Glomerular visceral epithelial cell (primary cell): Measurements from ENCODE around the gene DQX1.
A peak's percentile ranks its signal among the peaks of the same experiment; 100 is the strongest.

Experiments
- DNase-seq: peaks from one replicate; pipeline ENCODE4 v3.0.0-alpha.2; 2016; ENCODE audit errors: extremely low spot score

The DQX1 gene

GRCh38 chr2:74510272-74510671 is 15.8 kb downstream of the DQX1 start:
- no peak for DNase-seq

GRCh38 chr2:74507926-74508520 is 18.0 kb downstream of the DQX1 start:
- peak; percentile 19 for DNase-seq

DNA sequence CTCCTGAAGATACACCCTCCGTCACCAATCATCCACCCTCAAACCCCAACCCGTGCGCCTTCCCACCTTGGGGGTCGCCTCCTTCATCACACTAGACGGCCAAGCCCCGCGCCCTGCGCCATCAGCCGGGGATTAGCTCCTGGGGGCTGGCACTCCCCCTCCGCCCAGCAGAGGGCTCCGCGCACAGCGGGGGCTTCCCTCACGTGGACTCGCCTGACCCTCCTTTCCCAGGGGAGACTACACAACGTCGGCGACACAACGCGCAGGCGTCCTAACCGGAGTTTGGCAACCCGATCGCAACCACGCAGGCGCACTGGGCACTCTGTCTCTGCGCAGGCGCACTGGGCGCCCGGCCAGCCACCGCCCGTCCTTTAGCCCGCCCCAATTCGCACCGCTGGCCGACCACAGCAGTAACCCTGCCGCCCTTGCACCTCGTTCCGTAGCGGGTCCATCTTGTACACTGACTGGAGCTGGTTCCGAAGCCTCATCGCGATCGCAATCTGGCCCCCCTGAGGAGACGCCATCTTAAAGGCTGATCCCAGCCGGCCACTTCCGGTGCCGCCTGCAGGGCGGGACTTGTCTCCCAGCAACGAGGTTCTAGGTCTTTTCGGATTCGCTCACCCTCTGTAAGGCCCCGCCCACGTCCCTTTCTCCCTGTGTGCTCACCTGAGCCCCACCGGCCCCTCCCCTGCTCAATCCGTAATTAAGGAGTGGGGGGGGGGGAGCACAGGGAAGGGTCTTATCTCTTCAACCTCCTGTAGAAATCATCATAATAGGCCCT is 18.7 kb downstream of the DQX1 start, which contains the start of gene PCGF1:
Gene PCGF1, minus strand, starts transcription at position 551 of the 781 bp plus-strand sequence. Its CDS starts 27 bp downstream, at position 524.
- peak; percentile 96 for DNase-seq

- no peak for DNase-seq
Observed at GRCh38 chr2:74505448-74506246, 20.4 kb downstream of the DQX1 start.

- no peak for DNase-seq
Observed at GRCh38 chr2:74504591-74504990, 21.4 kb downstream of the DQX1 start.

GRCh38 chr2:74503506-74504475 is 22.2 kb downstream of the DQX1 start:
- no peak for DNase-seq

DNA sequence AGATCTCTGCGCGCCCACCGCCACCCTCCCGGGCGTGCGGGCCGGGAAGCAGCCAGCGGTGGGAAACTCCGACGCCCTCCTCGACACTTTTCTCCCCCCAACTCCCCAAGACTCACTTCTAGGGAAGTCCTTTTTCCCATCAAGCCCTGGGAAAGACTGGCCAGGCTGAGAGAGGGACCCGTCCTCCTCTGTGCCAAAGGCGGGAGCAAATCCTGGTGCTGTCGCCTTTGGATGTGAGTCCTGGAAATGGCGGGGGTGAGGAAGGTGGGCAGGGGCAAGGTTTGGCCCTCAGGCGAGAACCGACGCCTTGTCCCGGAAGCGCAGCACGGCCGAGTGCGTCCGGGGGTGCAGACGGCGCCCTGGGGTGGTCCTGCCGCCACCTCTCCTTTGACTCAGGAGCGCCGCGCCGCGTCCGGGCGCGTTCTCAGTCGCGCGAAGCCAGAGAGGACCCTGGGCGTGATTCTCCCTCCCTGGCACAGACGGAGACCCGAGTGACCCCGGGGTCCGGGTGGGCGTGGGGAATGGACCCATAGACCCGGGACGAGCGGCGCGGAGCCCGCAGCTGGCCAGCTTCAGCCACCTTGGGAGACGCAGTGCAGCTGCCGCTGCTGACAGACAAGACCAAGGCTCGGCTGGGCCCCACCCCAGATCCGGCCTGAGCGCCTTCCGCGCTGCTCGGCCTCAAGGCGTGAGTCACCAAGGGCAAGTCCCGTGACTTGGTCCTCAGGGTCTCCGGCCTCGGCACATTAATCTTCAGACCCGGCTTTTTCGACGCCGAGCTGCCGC is 23.1 kb downstream of the DQX1 start:
- DNase-seq, result peak; percentile 79

DNA sequence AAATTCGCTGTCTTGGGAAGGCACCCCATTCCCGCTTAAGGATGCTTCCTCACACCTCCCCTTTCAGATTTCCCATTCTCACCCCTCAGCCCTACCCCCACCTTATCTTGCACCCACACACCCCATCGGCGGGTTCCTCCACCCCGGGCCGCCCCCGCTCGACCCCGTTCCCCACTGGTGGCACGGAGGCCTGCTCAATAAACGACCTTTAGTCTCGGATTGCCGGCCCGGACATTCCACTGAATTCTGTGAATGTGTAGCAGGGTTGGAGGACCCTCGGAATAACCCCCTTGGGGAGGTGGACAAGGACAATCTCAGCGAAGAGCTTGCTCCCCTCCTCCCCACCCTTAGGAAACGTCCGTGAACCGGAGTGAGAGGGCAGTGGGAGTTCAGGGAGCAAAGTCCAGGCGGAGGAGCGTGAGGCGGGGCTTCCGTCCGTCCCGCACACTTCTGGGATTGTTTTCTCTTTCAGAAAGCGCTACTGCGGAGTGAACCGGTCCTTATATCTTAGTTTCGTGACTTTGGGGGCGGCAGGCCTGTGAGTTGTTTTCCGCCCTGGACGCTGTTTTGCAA is 23.8 kb downstream of the DQX1 start:
- no peak for DNase-seq

DNA sequence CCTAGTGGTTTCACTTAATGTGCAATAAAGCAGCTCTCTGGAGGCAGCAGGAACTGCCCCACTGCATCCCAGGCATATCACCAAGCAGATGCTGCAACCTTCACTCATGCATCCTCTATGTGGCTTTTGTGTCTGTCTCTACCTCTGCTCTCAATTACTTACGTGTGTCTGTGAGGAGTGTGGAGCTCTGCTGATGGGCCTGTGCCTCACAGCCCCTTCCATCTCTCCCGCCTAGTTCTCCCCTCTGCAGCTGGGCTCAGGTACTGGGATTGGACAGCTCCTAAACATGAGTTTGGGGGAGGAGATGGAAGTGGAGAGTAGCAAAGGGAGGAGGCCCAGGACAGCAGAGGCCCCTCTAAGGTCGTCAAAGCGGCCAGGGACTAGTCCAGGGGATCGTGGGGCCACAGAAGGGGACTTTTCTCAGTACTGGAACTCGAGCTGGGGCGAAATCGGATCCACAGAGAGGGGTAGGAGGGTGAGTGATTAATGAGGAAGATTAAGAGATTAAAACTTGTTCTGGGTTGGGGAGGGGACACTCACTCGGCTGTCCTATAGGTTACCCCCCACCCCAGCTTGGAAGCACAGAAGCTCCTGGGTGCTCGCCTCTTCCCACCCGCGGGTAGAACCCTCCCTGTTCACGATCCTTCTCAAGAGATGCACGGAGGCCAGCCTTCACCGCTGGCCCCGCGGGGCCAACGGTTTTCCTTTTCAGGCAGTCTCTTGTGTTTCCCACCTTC is 24.5 kb downstream of the DQX1 start:
- no peak for DNase-seq

GRCh38 chr2:74500578-74500946 is 25.5 kb downstream of the DQX1 start:
- no peak for DNase-seq

GRCh38 chr2:74499940-74500577 is 26.0 kb downstream of the DQX1 start:
- no peak for DNase-seq

DNA sequence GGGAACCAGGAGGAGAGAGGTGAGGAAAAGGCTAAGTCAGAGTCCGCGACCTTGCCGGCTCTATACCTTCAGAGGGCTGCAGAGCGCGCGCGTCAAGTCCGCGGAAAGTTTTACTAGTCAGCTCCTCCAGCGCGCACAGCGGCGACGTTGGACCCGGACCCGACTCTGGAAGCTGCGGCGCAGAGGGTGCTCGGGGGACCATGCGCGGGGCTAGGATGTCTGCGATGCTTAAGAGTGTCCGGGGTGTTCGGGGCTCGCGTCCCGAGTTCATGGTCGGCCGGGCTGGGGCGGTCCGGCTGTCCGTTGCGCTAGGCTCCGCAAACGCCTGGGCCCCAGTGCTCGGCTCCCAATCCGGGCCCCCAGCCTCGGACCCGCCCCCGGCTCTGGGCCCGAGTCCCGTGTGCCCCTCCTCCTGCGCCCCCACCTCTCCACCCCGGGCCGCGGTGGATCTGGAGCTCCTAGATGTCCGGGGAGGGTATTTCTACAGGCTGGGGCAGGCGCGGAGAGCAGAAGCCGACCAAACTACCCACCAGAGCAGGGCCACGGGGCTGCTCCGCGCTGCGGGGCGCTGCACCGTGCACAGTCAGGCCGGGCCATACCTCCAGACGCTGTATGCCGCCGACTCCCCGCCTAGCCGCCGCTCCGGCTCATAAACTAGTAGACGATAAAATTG is 26.6 kb downstream of the DQX1 start, which contains the start of gene LBX2:
Gene LBX2, minus strand, starts transcription at position 337 of the 673 bp plus-strand sequence. Its CDS starts 66 bp downstream, at position 271.
- DNase-seq, result no peak

GRCh38 chr2:74498500-74499266 is 27.3 kb downstream of the DQX1 start:
- no peak for DNase-seq

DNA sequence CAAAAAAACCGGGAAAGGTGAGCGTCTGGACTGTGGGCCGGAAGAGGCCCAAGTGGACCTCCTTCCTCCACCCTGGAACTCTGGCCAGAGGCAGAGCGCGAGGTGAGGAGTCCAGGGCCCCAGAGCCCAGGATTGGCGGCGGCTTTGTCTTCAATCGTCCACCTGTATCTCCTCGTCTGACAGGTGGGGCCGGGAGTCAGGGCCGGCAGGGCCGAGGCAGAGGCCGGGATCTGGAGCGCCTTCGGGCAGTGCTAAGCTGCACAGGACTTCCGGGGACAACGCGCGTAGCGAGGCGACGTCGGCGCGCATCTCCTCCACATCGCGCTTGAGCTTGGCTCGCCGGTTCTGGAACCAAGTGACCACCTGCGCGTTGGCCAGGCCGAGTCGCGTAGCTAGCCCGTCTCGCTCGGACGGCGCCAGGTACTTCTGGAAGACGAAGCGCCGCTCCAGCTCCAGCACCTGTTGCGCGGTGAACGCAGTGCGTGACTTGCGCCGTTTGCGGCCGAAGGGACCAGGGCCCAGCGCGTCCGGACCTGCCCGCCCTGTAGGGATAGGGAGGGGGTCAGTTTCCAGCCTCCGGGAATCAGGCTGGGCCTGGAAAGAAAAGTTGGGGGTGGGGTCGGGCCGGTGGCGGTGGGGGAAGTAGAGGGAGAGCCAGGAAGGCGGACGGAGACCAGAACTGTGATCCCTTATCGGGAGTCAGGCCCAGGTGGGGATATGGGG is 28.1 kb downstream of the DQX1 start:
- no peak for DNase-seq

- DNase-seq, result no peak
Observed at GRCh38 chr2:74496997-74497776, 28.8 kb downstream of the DQX1 start.

DNA sequence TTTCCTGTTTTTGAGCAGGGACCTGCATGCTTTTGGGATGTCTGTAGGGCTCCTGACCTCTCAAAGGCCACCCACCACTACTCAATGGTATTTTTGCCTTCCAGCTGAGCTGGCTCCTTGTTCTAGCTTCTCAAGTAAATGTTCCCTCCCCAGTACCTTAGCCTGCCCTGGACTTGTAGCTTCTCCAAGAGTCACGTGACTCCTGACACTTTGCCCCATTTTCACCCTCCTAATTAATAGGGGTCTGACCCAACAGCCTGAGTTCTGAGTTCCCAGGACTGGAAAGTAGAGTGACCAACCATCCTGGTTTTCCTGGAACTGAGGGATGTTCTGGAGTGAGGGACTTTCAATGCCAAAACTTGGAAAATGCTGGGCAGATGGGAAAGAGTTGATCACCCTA is 30.6 kb downstream of the DQX1 start:
- no peak for DNase-seq
